NCI-H1105 (cell line): Measurements from ENCODE around the gene GSK3A.

Experiments
- DNase-seq: peaks from one replicate; lab custom pipeline; 2025; lab: John Stamatoyannopoulos, UW

Gene GSK3A

GRCh38 chr19:42280815-42281145, 38.4 kb upstream of the GSK3A start:
- DNase-seq, result peak; percentile 64

DNA sequence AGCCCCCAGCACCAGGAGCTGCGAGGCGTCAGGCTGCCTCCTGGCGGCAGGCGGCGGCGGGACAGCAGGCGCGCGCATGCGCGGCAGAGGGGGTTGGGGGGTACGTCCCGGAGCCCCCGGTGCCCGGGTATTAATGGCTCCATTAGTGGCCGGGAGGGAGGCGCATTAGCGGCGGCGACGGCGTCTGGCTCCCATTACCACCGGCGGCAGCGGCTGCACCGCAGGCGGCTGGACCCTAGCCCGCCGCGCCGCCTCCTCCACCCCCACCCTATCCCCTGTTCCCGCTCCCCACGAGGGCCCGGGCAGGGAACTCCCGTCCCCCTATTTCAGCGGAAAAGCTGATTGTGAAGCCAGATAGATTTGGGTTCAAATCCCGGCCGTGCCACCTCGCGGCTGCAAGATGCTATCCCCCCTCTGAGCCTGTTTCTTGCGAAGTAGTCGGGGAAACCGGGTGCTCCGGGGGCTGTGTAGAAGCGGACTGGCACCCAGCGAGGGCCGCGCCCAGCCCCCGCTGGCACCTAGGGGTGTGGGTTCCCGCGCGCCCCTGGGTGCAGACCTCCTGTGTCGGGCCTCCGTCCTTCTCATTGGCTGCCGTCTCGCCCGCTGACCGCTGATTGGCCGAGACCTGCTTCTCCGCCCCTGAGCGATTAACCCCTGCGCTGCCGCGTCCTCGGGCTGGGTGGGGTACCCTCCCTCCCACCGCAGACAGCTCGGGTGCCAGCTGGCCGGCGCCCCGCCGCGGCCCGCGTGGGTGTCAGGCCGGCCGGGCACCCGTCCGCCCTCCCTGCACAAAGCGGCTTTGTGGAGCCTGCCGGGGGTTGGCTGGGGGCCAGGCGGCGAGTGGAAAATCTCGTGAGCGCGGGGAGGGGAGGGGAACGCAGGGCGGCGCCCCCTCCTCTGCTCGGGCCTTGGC, 37.8 kb upstream of the GSK3A start:
- DNase-seq, result peak; percentile 95

- DNase-seq, result no peak
These were observed 36.9 kb upstream of the GSK3A start for GRCh38 chr19:42279155-42279901.

DNA sequence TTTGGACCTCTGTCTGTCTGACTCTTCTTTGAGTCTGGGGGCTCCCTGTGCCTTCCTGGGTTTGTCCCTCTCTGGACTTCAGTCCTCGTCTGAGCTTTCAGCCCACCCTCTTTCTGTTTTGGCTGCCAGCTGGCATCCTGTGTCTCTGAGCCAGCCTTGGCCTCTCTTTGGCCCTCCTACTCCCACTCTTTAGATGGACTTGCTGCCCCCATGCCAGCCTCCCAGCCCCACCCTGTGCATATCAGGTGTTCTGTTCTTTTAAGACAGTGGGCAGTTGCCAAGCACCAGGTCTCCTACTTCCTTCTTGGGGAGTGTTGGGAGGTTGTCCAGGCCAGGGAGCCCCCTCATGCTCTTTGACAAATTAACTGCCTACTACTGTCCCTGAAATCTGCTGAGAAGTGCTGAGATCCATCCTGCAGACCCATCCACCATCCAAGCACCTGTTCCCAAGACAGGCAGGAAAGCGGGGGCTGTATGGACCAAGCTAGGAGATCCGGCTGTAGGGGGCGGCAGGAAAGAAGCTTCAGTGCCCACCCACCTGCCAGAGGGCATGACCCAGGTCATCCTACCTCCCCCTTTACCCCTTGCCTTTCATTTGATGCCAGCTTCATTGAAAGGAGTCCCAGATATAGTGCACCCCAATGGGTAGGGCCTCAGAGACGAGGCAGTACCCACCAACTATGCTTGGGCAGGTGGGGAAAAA, 36.2 kb upstream of the GSK3A start:
- DNase-seq, result no peak

GRCh38 chr19:42277821-42278451, 35.5 kb upstream of the GSK3A start:
- DNase-seq, result no peak

DNA sequence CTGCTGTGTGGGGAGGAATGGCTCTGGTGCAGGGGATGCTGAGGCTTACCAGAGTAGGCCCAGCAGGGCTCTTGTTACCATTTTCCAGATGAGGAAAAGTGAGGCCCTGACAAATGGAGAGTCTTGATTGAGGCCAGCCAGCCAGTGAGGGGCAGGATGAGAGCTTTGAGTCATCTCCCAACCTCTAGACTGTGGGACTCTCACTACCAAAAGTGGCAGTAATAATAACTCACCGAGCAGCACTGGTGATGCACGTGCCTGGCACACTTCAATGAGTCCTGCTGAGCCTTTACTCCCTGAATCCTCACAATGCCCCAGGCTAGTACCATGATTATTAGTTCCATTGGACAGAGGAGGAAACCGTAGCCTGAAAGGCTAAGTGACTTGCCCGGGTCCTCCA, 34.4 kb upstream of the GSK3A start:
- DNase-seq, result no peak

DNA sequence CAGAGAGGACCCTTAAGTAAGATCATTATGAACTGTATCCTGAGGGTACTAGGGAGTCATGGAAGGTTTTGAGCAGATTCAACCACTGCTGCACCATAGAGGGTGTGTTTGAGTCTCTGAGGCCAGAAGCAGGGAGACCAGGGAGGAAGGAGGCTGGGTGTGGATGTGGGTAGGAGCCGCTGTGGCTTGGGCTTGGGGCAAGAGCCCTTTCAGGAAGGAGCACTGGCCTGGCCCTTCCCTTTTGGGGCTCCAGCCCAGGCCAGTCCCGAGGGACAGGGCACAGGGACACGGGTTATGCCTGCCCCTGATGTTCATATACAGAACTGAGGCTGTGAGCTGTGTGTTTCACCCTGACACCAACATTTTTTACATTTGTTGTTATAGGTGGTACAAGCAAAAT, 33.9 kb upstream of the GSK3A start:
- DNase-seq, result no peak

- DNase-seq, result no peak
These were observed 33.1 kb upstream of the GSK3A start for GRCh38 chr19:42275517-42275916.

DNA sequence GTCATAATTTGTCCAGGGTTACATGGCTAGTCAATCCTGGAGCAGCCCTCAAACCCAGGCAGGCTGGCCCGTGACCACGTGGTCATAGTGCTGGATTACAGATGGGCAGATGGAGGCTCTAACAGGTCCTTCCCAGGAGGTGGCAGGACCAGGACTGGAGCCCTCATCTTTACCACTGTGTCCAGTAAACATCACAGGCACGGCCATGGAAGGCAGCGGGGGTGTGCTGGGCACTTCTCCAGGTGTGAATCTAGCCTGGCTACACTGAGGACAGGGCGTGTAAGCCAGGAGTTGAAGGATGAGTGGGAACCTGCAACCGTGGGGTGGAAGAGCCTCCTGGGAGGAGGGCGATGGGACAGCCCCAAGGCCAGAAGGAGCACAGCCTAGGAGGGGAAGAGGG, 32.7 kb upstream of the GSK3A start:
- DNase-seq, result no peak

DNA sequence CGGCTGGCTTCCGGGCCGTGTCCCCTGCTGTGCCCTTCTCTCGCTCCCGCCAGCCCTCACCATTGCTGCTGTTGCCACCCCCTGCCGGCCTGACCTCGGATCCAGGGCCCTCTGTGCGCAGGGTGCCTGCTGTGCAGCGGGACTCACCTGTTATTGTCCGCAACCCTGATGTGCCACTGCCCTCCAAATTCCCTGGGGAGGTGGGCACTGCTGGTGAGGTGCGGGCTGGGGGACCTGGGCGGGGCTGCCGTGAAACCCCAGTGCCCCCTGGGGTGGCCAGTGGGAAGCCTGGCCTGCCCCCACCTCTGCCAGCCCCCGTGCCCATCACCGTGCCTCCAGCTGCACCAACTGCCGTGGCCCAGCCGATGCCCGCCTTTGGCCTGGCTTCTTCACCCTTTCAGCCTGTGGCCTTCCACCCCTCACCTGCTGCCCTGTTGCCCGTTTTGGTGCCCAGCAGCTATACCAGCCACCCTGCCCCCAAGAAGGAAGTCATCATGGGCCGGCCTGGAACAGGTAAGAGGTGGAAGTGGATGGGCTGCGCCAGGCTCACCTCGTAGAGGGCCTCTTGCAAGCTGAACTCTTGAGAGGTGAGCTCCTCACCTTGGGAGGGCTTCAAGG, 31.8 kb upstream of the GSK3A start:
- no peak for DNase-seq

GRCh38 chr19:42273407-42274064, 31.1 kb upstream of the GSK3A start:
- no peak for DNase-seq

- no peak for DNase-seq
These were observed 30.6 kb upstream of the GSK3A start for GRCh38 chr19:42272989-42273406.

- DNase-seq, result no peak
These were observed 30.1 kb upstream of the GSK3A start for GRCh38 chr19:42272535-42272897.

GRCh38 chr19:42271861-42272534, 29.6 kb upstream of the GSK3A start:
- no peak for DNase-seq

DNA sequence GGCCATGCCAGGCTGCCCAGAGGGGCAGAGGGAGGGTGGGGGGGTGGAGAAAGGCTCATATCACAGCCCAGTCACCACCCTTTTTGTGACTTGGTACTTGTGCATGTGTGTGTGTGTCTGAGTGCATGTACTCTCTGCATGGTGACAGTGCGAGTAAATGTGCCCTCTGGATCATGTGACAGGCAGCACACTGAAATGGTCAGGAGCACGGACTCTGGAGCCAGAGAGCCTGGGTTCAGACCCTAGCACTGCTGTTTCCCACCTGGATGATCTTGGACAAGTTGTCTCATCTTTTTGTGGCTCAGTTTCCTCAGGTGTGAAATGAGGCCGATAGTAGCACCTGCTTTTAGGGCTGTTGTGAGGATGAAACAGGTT, 28.6 kb upstream of the GSK3A start:
- no peak for DNase-seq

GRCh38 chr19:42270346-42271044, 28.1 kb upstream of the GSK3A start:
- no peak for DNase-seq

- DNase-seq, result no peak
These were observed 27.3 kb upstream of the GSK3A start for GRCh38 chr19:42269478-42270345.

DNA sequence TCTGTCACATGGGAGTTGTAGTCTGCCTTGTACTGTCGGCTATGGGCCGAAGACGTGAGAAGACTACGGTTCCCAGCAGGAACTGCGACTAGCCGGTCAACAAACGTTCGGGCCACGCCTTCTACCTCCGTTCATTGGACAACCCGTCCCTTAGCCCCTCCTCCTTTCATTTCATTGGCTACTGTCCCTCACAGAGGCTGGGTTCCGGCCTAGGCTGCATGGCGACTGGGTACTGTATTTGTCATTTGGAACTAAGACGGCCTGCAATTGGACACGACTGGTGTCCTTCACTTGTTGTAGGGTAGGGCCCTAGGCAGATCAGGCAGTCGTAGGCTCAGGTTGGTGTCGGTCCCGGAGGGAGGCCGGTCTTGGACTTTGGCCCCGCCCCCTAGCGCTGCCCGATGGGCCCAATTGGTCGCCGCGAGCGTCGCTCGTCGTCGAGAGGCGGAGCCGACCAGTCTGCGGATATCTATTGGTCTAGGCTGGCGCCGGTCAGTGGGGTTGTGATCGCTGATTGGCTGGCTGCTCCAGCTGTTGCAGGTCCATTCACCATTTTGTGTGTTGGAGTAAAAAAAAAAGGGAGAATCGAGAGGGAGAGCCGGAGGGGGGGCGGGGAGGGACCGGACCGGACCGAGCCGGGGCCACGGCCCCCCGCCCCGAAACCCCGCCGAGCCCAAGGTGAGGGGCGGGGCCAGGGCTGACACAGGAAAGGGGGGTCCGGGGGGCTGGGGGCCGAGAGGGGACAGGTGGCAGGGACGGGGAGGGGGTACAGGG, 26.5 kb upstream of the GSK3A start, which contains the start of gene CIC:
TSS of gene CIC (plus strand) at position 549 of the 774 bp plus-strand sequence. CDS start 2,532 bp downstream, outside the sequence.
- DNase-seq, result peak; percentile 100
